Neural progenitor cell (in vitro differentiated cells): ENCODE measurements around the gene LRP3.

Experiments used
- CTCF ChIP-seq: fragments of 200-600 bp; sonication (generic); IDR thresholded peaks from 2 replicates; pipeline ENCODE4 v1.5.1; 2017; ENCODE audit warnings: antibody characterized with exemption, mild to moderate bottlenecking
- EZH2 ChIP-seq: fragments of 200-600 bp; sonication (generic); IDR thresholded peaks from 2 replicates; pipeline ENCODE4 v1.6.1; 2017; ENCODE audit warnings: antibody characterized with exemption, mild to moderate bottlenecking, moderate library complexity
- EZH2phosphoT487 ChIP-seq: fragments of 200-600 bp; sonication (generic); IDR thresholded peaks from 2 replicates; pipeline ENCODE4 v1.6.1; 2017; ENCODE audit warnings: antibody characterized with exemption

DNA sequence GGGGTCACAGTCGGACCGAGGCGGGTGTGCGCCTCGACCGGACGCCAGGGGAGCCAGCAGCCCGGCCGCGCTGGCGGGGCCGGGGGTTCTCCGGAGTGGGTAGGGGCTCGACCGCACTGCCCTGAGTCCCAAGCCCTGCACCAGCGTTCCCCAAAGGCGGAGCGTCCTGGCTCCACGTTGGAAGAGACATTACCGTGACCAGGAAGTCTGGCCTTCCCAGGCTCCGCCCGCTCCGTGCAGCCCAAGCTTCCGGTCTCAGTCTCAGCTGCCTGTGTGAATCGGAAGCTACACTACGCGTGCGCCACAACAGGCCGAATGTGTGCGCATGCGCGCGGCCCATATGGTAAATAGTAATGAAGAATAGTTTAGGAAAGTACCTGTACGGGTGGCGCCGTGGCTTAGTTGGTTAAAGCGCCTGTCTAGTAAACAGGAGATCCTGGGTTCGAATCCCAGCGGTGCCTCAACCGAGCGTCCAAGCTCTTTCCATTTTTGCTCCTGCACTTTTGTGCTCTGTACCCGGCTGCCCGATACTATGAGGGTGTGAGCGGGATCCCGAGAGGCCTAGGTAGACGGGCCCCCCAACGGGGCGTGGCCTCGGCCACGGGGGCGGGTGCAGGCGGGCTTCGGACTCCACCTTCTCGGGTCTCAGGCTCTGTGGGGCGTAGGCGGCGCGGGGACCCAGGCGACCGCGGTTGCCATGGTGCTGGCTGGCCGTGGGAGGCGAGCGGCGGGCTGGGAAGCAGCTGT lies 17.3 kb upstream of the LRP3 start:
- TF ChIP-seq EZH2: no peak
- TF ChIP-seq CTCF: peak; percentile 24
- TF ChIP-seq EZH2phosphoT487: no peak
